ENCODE data around the gene SYTL2. TPM values are rescaled to one million over a fixed set of nuclear protein-coding genes. Genes with fewer than 3 reads are reported as not detected.
A peak's percentile ranks its signal among the peaks of the same experiment; 100 is the strongest.
"Not testable (repeated sequence)": the region's sequence is repeated elsewhere in the genome, so short reads cannot be mapped to it uniquely, and the experiment has no call there.

SYTL2 gene
- total RNA-seq, 6 experiments from 2014 or later, result 4.2 to 14.9 (median 8.7) TPM

DNA sequence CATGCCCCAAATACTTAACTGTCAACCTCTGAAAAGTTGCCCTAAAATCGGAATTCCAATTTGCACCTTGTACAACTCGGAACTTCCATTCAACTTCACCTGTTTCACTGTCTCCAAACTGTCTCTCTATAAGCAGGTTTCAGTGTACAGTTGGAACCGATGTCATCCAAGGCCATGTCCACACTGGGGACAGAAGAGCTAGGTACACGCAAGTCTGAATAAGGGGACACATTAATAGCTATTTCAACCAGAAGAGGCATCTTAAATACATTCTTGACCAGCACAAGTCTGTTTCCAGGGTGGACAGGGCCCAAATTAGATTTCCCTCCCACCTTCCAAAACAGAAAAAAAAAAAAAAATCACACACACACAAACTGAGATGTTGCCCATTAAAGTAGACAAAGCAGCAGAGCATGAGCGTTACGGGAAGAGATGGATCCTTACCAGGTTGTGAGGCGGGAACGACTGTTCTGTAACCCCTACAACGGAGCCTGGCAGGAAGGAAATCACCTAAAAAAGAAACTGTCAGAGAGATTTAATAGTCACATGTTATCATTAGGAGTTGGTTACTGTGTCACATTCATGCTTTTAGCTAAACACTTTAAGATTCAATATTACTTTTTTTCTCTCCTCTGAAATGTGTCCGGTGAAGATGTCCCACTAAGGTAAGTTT lies 147.7 kb downstream of the SYTL2 start:
- H3K27me3 ChIP-seq, result no peaks in the 10 kb centered on the region
- no peak for DNase-seq
- no peaks in the 10 kb centered on the region for H3K9me3 ChIP-seq
- intact Hi-C loops (cut with DNase I), result no loop called here
- H3K27ac ChIP-seq, result peak overlapping the region; percentile 89 to 98 (median 94)
- peak overlapping the region; percentile 88 to 92 (median 89) for H3K4me3 ChIP-seq
- ATAC-seq, result no peak
- peaks cover 0 to 38% (median 9%) of the 10 kb centered on the region in 4 donors for H3K4me1 ChIP-seq
- 0% methylated on average over 10 of the region's 10 CpGs for WGBS (ENCODE audit: insufficient coverage, low coverage, low lambda C conversion rate, missing lambda C conversion rate)
- H3K36me3 ChIP-seq, result peaks cover 0 to 25% (median 4%) of the 10 kb centered on the region in 4 donors
- TF ChIP-seq, protein P1, sequence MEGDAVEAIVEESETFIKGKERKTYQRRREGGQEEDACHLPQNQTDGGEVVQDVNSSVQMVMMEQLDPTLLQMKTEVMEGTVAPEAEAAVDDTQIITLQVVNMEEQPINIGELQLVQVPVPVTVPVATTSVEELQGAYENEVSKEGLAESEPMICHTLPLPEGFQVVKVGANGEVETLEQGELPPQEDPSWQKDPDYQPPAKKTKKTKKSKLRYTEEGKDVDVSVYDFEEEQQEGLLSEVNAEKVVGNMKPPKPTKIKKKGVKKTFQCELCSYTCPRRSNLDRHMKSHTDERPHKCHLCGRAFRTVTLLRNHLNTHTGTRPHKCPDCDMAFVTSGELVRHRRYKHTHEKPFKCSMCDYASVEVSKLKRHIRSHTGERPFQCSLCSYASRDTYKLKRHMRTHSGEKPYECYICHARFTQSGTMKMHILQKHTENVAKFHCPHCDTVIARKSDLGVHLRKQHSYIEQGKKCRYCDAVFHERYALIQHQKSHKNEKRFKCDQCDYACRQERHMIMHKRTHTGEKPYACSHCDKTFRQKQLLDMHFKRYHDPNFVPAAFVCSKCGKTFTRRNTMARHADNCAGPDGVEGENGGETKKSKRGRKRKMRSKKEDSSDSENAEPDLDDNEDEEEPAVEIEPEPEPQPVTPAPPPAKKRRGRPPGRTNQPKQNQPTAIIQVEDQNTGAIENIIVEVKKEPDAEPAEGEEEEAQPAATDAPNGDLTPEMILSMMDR (IDR thresholded peaks at IDR 0.05), result no peak
- TF ChIP-seq POLR2A (IDR thresholded peaks at IDR 0.05), result no peak

DNA sequence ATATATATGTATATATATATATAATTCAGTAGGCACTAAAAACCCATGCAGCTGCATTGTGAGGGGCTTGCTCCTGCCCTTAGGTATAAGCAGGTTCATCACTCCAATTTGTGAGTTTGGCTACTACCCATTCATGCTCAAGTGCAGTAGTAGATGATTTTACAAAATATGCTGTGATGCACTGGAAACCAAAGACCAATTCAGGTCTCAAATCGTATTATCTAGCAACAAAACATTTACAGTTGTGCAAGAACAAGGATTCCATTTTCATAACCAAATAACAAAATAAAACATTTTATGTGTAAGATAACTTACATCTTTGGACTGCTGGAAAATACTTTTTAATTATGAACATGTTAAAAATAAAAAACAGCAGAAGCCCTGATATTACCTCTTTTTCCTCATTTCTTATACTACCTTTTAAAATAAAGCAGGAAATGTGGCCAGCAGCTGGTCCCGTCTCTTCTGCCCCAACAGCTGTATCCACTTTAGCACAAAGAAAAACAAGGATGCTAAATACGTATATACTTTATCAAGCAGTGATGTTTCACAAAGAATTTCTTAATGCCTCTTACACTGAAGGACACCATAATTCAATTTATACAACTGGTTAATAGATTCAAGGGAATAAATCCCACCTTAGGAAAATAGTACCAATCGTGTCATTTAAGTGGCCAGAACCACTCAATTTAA lies 148.8 kb downstream of the SYTL2 start:
- Histone ChIP-seq H3K9me3 (no peaks in the 10 kb centered on the region), H3K4me1 (peaks cover 0 to 38% (median 9%) of the 10 kb centered on the region in 4 donors), H3K27ac (no peak overlapping the region), H3K4me3 (peak overlapping the region; percentile 88 to 92 (median 89)), H3K36me3 (peaks cover 0 to 34% (median 4%) of the 10 kb centered on the region in 4 donors), H3K27me3 (no peaks in the 10 kb centered on the region)
- intact Hi-C loops (cut with DNase I), result no loop called here
- WGBS (ENCODE audit: insufficient coverage, low coverage, low lambda C conversion rate, missing lambda C conversion rate), result 14% methylated on average over 4 of the region's 4 CpGs
- TF ChIP-seq POLR2A (IDR thresholded peaks at IDR 0.05), result no peak
- TF ChIP-seq, protein P1 (IDR thresholded peaks at IDR 0.05), result no peak
- DNase-seq (no peak), ATAC-seq (no peak)

DNA sequence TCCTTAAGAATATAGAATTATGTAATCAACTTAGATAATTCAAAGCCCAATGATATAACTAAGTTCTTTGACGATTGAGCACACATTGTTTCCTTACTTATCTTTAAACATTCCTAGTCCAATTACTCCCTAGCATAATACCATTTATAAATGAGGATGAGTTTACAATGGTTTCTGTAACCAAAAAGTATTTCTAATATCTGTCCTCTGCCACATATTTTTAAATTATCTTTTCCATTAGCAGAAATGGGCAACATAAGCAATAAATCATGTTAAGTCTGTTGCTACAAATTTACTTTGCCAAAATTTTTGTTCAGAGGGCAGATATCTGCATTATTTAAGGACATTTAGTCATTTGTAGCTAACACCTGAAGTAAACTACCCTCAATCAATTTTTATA lies 152.8 kb downstream of the SYTL2 start:
- no peak for DNase-seq
- no peak for TF ChIP-seq POLR2A (IDR thresholded peaks at IDR 0.05)
- TF ChIP-seq, protein P1 (IDR thresholded peaks at IDR 0.05), result no peak
- WGBS (ENCODE audit: insufficient coverage, low coverage, low lambda C conversion rate, missing lambda C conversion rate), result 65% methylated on average over 1 of the region's 1 CpG
- intact Hi-C loops (cut with DNase I), result no loop called here
- no peak for ATAC-seq
- Histone ChIP-seq H3K36me3 (peaks cover 4 to 44% (median 4%) of the 10 kb centered on the region in 4 donors), H3K4me3 (no peak overlapping the region), H3K9me3 (no peaks in the 10 kb centered on the region), H3K4me1 (peaks cover 0 to 38% (median 9%) of the 10 kb centered on the region in 4 donors), H3K27ac (no peak overlapping the region), H3K27me3 (no peaks in the 10 kb centered on the region)

DNA sequence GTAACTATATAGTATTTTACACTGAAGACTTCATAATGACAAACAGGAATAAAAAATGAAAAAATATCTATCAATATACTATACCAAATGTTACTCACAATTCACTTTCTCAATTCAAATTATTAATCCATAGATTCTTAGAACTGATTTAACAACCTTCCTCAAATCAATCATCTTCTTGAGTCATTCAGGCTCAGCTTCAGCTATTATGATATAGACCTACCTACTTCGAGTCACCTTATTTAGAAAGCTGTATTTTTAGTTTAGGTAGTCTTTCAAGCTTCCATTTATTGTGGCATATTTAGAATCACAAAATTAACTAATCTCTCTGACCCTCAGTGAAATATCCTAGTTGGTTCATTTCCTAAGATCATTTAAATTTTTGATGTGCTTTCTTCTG lies 154.2 kb downstream of the SYTL2 start:
- TF ChIP-seq, protein P1 (IDR thresholded peaks at IDR 0.05), result no peak
- no peak for TF ChIP-seq POLR2A (IDR thresholded peaks at IDR 0.05)
- DNase-seq (no peak), ATAC-seq (no peak)
- WGBS (ENCODE audit: insufficient coverage, low coverage, low lambda C conversion rate, missing lambda C conversion rate), result 100% methylated on average over 1 of the region's 1 CpG
- no peak overlapping the region for H3K27ac ChIP-seq
- peaks cover 4 to 40% (median 4%) of the 10 kb centered on the region in 4 donors for H3K36me3 ChIP-seq
- intact Hi-C loops (cut with DNase I), result no loop called here
- H3K9me3 ChIP-seq, result no peaks in the 10 kb centered on the region
- no peaks in the 10 kb centered on the region for H3K27me3 ChIP-seq
- H3K4me1 ChIP-seq, result peaks cover 0 to 26% (median 5%) of the 10 kb centered on the region in 4 donors
- H3K4me3 ChIP-seq, result no peak overlapping the region

DNA sequence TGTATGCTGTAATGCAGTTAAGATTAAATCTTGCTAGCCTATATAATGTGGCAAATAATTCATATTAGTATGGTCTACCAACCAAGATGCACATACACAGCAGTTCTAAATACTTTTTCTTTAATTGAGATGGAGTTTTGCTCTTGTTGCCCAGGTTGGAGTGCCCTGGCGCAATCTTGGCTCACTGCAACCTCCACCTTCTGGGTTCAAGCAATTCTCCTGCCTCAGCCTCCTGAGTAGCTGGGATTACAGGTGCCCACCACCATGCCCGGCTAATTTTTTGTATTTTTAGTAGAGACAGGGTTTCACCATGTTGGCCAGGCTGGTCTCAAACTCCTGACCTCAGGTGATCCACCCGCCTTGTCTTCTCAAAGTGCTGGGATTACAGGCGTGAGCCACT lies 156.6 kb downstream of the SYTL2 start:
- H3K27ac ChIP-seq; DNase-seq; H3K27me3 ChIP-seq; H3K9me3 ChIP-seq; H3K4me1 ChIP-seq; H3K4me3 ChIP-seq; ATAC-seq; intact Hi-C loops (cut with DNase I): not testable (repeated sequence)
- WGBS (ENCODE audit: insufficient coverage, low coverage, low lambda C conversion rate, missing lambda C conversion rate), result 85% methylated on average over 4 of the region's 4 CpGs
- H3K36me3 ChIP-seq, result peaks cover 0 to 23% (median 3%) of the 10 kb centered on the region in 4 donors

Measured in right lobe of liver (tissue), 6 donors.